Peyer's patch (tissue), 4 donors: ENCODE results near the gene ESRP2.

ENCODE experiments used
- POLR2A ChIP-seq, 2 donors: fragments of 450-650 bp; IDR thresholded peaks; one replicate each; pipeline ENCODE4 v1.5.1; 2017; ENCODE audit warnings: antibody characterized with exemption in 2 of 2, mild to moderate bottlenecking in 2 of 2, moderate library complexity in 2 of 2
- TF ChIP-seq, protein P1 (sequence below), 6 experiments: fragments of 450-650 bp in 4 of 6; fragments of 200-600 bp in 2 of 6; sonication (generic) in 1 of 6; IDR thresholded peaks; one replicate each; pipeline ENCODE4 v1.5.1; 2017 to 2019; ENCODE audit warnings: antibody characterized with exemption in 6 of 6, mild to moderate bottlenecking in 3 of 6, moderate library complexity in 1 of 6

DNA sequence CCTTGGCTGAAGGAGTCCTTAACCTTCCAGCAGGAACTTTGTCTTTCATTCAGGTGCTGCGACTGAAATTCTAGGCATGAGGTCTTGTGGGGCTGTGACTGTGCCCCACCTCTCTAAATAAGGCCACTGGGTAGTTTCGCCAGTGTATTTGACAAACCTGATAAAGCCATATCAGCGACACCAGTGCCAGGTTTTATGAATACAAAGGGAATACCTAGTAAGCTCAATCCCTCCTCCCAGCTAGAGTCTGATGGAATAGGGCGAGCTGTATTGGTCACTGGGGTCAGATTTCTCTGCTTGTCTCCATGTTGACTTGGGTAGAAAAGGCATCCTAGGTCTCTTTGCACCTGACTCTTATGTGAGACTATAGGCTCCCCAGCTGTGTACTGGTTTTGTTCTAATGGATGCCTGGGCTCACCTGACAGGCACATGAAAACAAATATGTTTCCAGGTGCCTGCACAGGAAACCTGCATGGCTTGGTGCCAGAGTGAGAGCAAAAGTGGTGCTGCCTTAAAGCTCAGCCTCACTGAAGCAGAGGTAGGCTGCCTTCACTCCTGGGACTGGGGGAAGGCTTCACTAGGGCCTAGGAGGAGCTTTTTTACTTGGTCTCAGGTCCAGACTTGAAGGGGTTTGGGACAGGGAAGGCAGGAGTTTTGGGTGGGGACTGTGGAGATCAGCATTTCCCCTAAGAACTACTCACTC is 36.7 kb upstream of the ESRP2 start:
- TF ChIP-seq, protein P1, sequence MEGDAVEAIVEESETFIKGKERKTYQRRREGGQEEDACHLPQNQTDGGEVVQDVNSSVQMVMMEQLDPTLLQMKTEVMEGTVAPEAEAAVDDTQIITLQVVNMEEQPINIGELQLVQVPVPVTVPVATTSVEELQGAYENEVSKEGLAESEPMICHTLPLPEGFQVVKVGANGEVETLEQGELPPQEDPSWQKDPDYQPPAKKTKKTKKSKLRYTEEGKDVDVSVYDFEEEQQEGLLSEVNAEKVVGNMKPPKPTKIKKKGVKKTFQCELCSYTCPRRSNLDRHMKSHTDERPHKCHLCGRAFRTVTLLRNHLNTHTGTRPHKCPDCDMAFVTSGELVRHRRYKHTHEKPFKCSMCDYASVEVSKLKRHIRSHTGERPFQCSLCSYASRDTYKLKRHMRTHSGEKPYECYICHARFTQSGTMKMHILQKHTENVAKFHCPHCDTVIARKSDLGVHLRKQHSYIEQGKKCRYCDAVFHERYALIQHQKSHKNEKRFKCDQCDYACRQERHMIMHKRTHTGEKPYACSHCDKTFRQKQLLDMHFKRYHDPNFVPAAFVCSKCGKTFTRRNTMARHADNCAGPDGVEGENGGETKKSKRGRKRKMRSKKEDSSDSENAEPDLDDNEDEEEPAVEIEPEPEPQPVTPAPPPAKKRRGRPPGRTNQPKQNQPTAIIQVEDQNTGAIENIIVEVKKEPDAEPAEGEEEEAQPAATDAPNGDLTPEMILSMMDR (IDR thresholded peaks at IDR 0.05), result no peak
- TF ChIP-seq POLR2A (IDR thresholded peaks at IDR 0.05), result no peak
